H1 (cell line): Measurements from ENCODE around the gene FSTL4. TPM values are rescaled to one million over a fixed set of nuclear protein-coding genes. Genes with fewer than 3 reads are reported as not detected.

Experiments
- CTCF ChIA-PET: fragments of 300-600 bp; sonication (Branson Sonifier 250); formaldehyde crosslinking; loops from one replicate; lab custom pipeline; 2021; ENCODE audit not compliant: partially characterized antibody; lab: Charles Lee
- POLR2A ChIA-PET: fragments of 300-600 bp; sonication (Branson Sonifier 250); formaldehyde crosslinking; loops from one replicate; lab custom pipeline; 2021; ENCODE audit warnings: inconsistent platforms; ENCODE audit not compliant: partially characterized antibody; lab: Charles Lee
- DNase-seq, 2 experiments: peaks; one replicate each; pipeline versions ENCODE4 v3.0.0 to v3.0.0-alpha.2; 2010 to 2022; ENCODE audit warnings: low spot score in 2 of 2, low read depth in 1 of 2, mixed read lengths in 1 of 2
- FAIRE-seq: peaks from 2 replicates; lab custom pipeline; 2011; peaks lifted over from hg19 to GRCh38; lab: Jason Lieb, UNC
- H2AFZ ChIP-seq: 2 replicates; pipeline ENCODE4 v1.8.1; 2012; ENCODE audit warnings: low read length, inconsistent platforms
- H2AK5ac ChIP-seq: 2 replicates; pipeline ENCODE4 v1.6.1; 2013; ENCODE audit warnings: low read depth, low read length
- H2BK120ac ChIP-seq: replicated peaks from 2 replicates; pipeline ENCODE3; 2013; ENCODE audit warnings: low read depth, low read length, inconsistent platforms
- H2BK12ac ChIP-seq: 2 replicates; pipeline ENCODE4 v1.6.1; 2013; ENCODE audit warnings: low read depth, low read length
- H2BK15ac ChIP-seq: 2 replicates; pipeline ENCODE4 v1.6.1; 2013; ENCODE audit warnings: low read length
- H2BK20ac ChIP-seq: 2 replicates; pipeline ENCODE4 v1.6.1; 2013; ENCODE audit warnings: low read length
- H2BK5ac ChIP-seq: 2 replicates; pipeline ENCODE4 v1.6.1; 2013; ENCODE audit warnings: low read depth, low read length
- H3K14ac ChIP-seq: 2 replicates; pipeline ENCODE4 v1.6.1; 2013; ENCODE audit warnings: inconsistent platforms; ENCODE audit not compliant: insufficient read length
- H3K18ac ChIP-seq: 2 replicates; pipeline ENCODE4 v1.6.1; 2013; ENCODE audit warnings: low read length; ENCODE audit errors: extremely low read depth
- H3K23ac ChIP-seq: 2 replicates; pipeline ENCODE4 v1.6.1; 2013; ENCODE audit warnings: inconsistent platforms; ENCODE audit not compliant: insufficient read length
- H3K23me2 ChIP-seq: 2 replicates; pipeline ENCODE4 v1.6.1; 2013; ENCODE audit warnings: low read depth, low read length
- H3K27ac ChIP-seq: 2 replicates; pipeline ENCODE4 v1.6.1; 2011; ENCODE audit warnings: low read depth, low read length, inconsistent platforms
- H3K27me3 ChIP-seq, 4 experiments: replicated peaks in 1 of 4; 1 replicate in 1 of 4; 2 replicates in 3 of 4; pipeline versions ENCODE4 v1.6.1 to v1.8.1; 2011 to 2013; ENCODE audit warnings: low read length in 3 of 4, mild to moderate bottlenecking in 3 of 4, inconsistent platforms in 2 of 4, mixed read lengths in 2 of 4, moderate library complexity in 1 of 4; ENCODE audit not compliant: control insufficient read depth in 3 of 4, insufficient read depth in 3 of 4; ENCODE audit errors: extremely low read depth in 1 of 4
- H3K36me3 ChIP-seq, 4 experiments: 2 replicates each; pipeline versions ENCODE4 v1.6.1 to v1.8.1; 2011 to 2013; ENCODE audit warnings: mild to moderate bottlenecking in 4 of 4, low read length in 3 of 4, moderate library complexity in 2 of 4, control low read depth in 1 of 4, inconsistent platforms in 1 of 4; ENCODE audit not compliant: insufficient read depth in 4 of 4, control insufficient read depth in 2 of 4
- H3K4ac ChIP-seq: replicated peaks from 2 replicates; pipeline ENCODE3; 2013; ENCODE audit warnings: low read length, low read depth, mixed read lengths, inconsistent platforms; ENCODE audit not compliant: insufficient read length
- H3K4me1 ChIP-seq, 4 experiments: replicated peaks in 1 of 4; 1 replicate in 1 of 4; 2 replicates in 3 of 4; pipeline versions ENCODE4 v1.6.1 to v1.8.1; 2011 to 2013; ENCODE audit warnings: low read length in 3 of 4, inconsistent platforms in 2 of 4, mixed read lengths in 1 of 4; ENCODE audit not compliant: insufficient read depth in 4 of 4, control insufficient read depth in 3 of 4
- H3K4me2 ChIP-seq, 2 experiments: 2 replicates each; pipeline versions ENCODE4 v1.6.1 to v1.8.1; 2011 to 2013; ENCODE audit warnings: low read depth in 2 of 2, low read length in 2 of 2, control low read depth in 1 of 2, inconsistent platforms in 1 of 2, mild to moderate bottlenecking in 1 of 2; ENCODE audit not compliant: insufficient read depth in 1 of 2
- H3K4me3 ChIP-seq, 4 experiments: fragments of 200-600, 300-600 bp in 1 of 4; sonication (generic), shearing (Covaris generic), sonication (Bioruptor Twin) in 1 of 4; 2 replicates each; pipeline versions ENCODE4 v1.5.1 to v1.8.1; 2011 to 2016; ENCODE audit warnings: low read length in 4 of 4, low read depth in 3 of 4, control low read depth in 2 of 4, inconsistent platforms in 2 of 4, mild to moderate bottlenecking in 2 of 4, mixed read lengths in 1 of 4, moderate library complexity in 1 of 4; ENCODE audit not compliant: insufficient read depth in 2 of 4; ENCODE audit errors: extremely low read depth in 1 of 4
- H3K56ac ChIP-seq: replicated peaks from 2 replicates; pipeline ENCODE3; 2013; ENCODE audit warnings: low read depth, mild to moderate bottlenecking, mixed read lengths, low read length, inconsistent platforms; ENCODE audit not compliant: insufficient read length
- H3K79me1 ChIP-seq: 2 replicates; pipeline ENCODE4 v1.6.1; 2013; ENCODE audit warnings: low read depth, low read length, control low read depth
- H3K79me2 ChIP-seq, 2 experiments: 2 replicates each; pipeline versions ENCODE4 v1.6.1 to v1.8.1; 2012 to 2013; ENCODE audit warnings: low read length in 2 of 2, mild to moderate bottlenecking in 2 of 2, inconsistent platforms in 1 of 2; ENCODE audit not compliant: insufficient read depth in 2 of 2, control insufficient read depth in 1 of 2
- H3K9ac ChIP-seq, 4 experiments: replicated peaks in 1 of 4; 1 replicate in 1 of 4; 2 replicates in 3 of 4; pipeline versions ENCODE4 v1.6.1 to v1.8.1; 2011 to 2013; ENCODE audit warnings: low read depth in 3 of 4, low read length in 3 of 4, control low read depth in 2 of 4, mild to moderate bottlenecking in 2 of 4, moderate library complexity in 2 of 4, inconsistent platforms in 1 of 4; ENCODE audit errors: extremely low read depth in 1 of 4
- H3K9me3 ChIP-seq, 2 experiments: 2 replicates each; pipeline versions ENCODE4 v1.6.1 to v1.8.1; 2012 to 2013; ENCODE audit warnings: mild to moderate bottlenecking in 2 of 2, moderate library complexity in 2 of 2, control low read depth in 1 of 2, inconsistent platforms in 1 of 2, low read depth in 1 of 2, low read length in 1 of 2, mixed read lengths in 1 of 2; ENCODE audit not compliant: insufficient read depth in 2 of 2
- H4K20me1 ChIP-seq, 2 experiments: replicated peaks in 1 of 2; 2 replicates each; pipeline versions ENCODE3 to v1.8.1; 2011 to 2013; ENCODE audit warnings: inconsistent platforms in 2 of 2, low read length in 2 of 2, mild to moderate bottlenecking in 1 of 2; ENCODE audit not compliant: insufficient read depth in 2 of 2, control insufficient read depth in 1 of 2
- H4K5ac ChIP-seq: 2 replicates; pipeline ENCODE4 v1.6.1; 2013; ENCODE audit warnings: low read length, low read depth, mixed read lengths, inconsistent platforms; ENCODE audit not compliant: insufficient read length
- H4K8ac ChIP-seq: 2 replicates; pipeline ENCODE4 v1.8.0; 2013; ENCODE audit warnings: mild to moderate bottlenecking, moderate library complexity, low read length, inconsistent platforms; ENCODE audit not compliant: insufficient read depth; ENCODE audit errors: extremely low read depth
- H4K91ac ChIP-seq: replicated peaks from 2 replicates; pipeline ENCODE3; 2013; ENCODE audit warnings: low read length, mixed read lengths, inconsistent platforms; ENCODE audit not compliant: insufficient read length
- ATF3 ChIP-seq: IDR thresholded peaks from 2 replicates; pipeline ENCODE4 v1.6.1; 2011; ENCODE audit warnings: low read depth, mild to moderate bottlenecking, low read length; ENCODE audit not compliant: insufficient read depth
- BACH1 ChIP-seq: IDR thresholded peaks from 2 replicates; pipeline ENCODE4 v1.6.1; 2012; ENCODE audit warnings: low read length, improper control_type of control experiment
- BCL11A ChIP-seq, 2 experiments: IDR thresholded peaks; one replicate each; pipeline ENCODE4 v1.6.1; 2011; ENCODE audit warnings: low read depth in 2 of 2, low read length in 2 of 2, mild to moderate bottlenecking in 2 of 2
- EGR1 ChIP-seq: IDR thresholded peaks from 2 replicates; pipeline ENCODE4 v1.6.1; 2011; ENCODE audit warnings: low read depth, low read length, borderline replicate concordance
- EP300 ChIP-seq, 2 experiments: IDR thresholded peaks; 1 replicate in 1 of 2; 2 replicates in 1 of 2; pipeline ENCODE4 v1.6.1; 2011 to 2012; ENCODE audit warnings: low read depth in 2 of 2, low read length in 2 of 2, mild to moderate bottlenecking in 2 of 2, borderline replicate concordance in 1 of 2, inconsistent platforms in 1 of 2, moderate library complexity in 1 of 2
- GABPA ChIP-seq: IDR thresholded peaks from 2 replicates; pipeline ENCODE4 v1.6.1; 2011; ENCODE audit warnings: mild to moderate bottlenecking, low read length, moderate library complexity, borderline replicate concordance; ENCODE audit not compliant: insufficient read depth
- JUND ChIP-seq: IDR thresholded peaks from 2 replicates; pipeline ENCODE4 v1.6.1; 2011; ENCODE audit warnings: mild to moderate bottlenecking, improper control_type of control experiment, low read length
- RBBP5 ChIP-seq: IDR thresholded peaks from 2 replicates; pipeline ENCODE4 v1.7.1; 2012; ENCODE audit warnings: low read depth, mild to moderate bottlenecking, inconsistent platforms, low read length, moderate library complexity, borderline replicate concordance
- RNF2 ChIP-seq: fragments of 200-900, 300-1000 bp; sonication (generic); IDR thresholded peaks from 2 replicates; pipeline ENCODE4 v1.7.1; 2016; ENCODE audit warnings: borderline replicate concordance, low read depth, mild to moderate bottlenecking, antibody characterized with exemption, low read length; ENCODE audit not compliant: poor library complexity, severe bottlenecking; ENCODE audit errors: missing control alignments
- TAF7 ChIP-seq: optimal IDR thresholded peaks from 2 replicates; pipeline ENCODE3; 2011; ENCODE audit warnings: low read depth, mild to moderate bottlenecking, inconsistent platforms, low read length, moderate library complexity, borderline replicate concordance
- WGBS, 2 experiments: shearing (Covaris generic) in 1 of 2; methylation state at CpG; one replicate each; pipeline versions ENCODE4 v1.1.6 to v1.1.7; 2013 to 2015; ENCODE audit warnings: low lambda C conversion rate in 2 of 2, mixed read lengths in 2 of 2, inconsistent platforms in 1 of 2, low coverage in 1 of 2, missing lambda C conversion rate in 1 of 2; ENCODE audit not compliant: insufficient replicate concordance in 2 of 2, insufficient coverage in 1 of 2, insufficient read length in 1 of 2; ENCODE audit errors: extremely low coverage in 1 of 2, missing lambda C conversion rate in 1 of 2; 5-methylcytosine and 5-hydroxymethylcytosine counted together
- polyA plus RNA-seq, 7 experiments: library from polyadenylated mRNA; depleted of rRNA in 3 of 7; stranded (reverse) in 5 of 7; unstranded in 2 of 7; fragments of >200 nt in 5 of 7; fragments of 200-250 nt in 2 of 7; gene quantifications; 1 replicate in 5 of 7; 2 replicates in 1 of 7; 4 replicates in 1 of 7; pipeline versions ENCODE4 v1.2.1 to v1.2.3, GENCODE V29; 2011 to 2013; ENCODE audit warnings: missing spikeins in 2 of 7, mixed read lengths in 2 of 7
- total RNA-seq: library from RNA; stranded (reverse); fragmentation: NEBNext Ultra II Directional; extraction: Animal tissue kit (Norgen Biotek cat#: 25700); gene quantifications from 2 replicates; pipeline ENCODE4 v1.2.1, GENCODE V29; 2021
- TF ChIP-seq, protein P1 (sequence below): IDR thresholded peaks from 2 replicates; pipeline ENCODE4 v1.6.1; 2011; ENCODE audit warnings: low read length, improper control_type of control experiment

FSTL4 gene
- total and polyA plus RNA-seq, 2 of the 8 experiments (the other 6 are each of a cell fraction or from before 2014, with no cell fraction given), result 3.1 to 4.1 TPM

GRCh38 chr5:133295520-133295919 lies 316.8 kb downstream of the FSTL4 start:
- Histone ChIP-seq H3K23me2 (no peaks in the 10 kb centered on the region), H2BK15ac (no peak overlapping the region), H4K5ac (no peak overlapping the region), H2AK5ac (no peak overlapping the region), H2BK12ac (no peak overlapping the region), H2BK20ac (no peak overlapping the region), H3K56ac (no peak overlapping the region), H4K91ac (no peak overlapping the region), H4K20me1 (no peaks in the 10 kb centered on the region), H3K4me1 (peaks cover 0 to 7% (median 0%) of the 10 kb centered on the region in 4 experiments; a peak in 2 of 7 replicates), H3K9me3 (no peaks in the 10 kb centered on the region), H3K14ac (no peak overlapping the region), H3K4me2 (no peak overlapping the region), H3K18ac (no peak overlapping the region), H3K9ac (no peak overlapping the region)
- 96% methylated on average over 3 of the region's 3 CpGs; no CpG with 5 or more reads in 1 of the 2 experiments for WGBS, 2 experiments
- ChIA-PET POLR2A (no interaction called here), CTCF (interaction anchor here (0.9 to 1.5 kb wide), 3 partner anchors 8 to 184 kb away, joined by 3 to 7 read pairs (median 3); no protein-coding TSS in a partner anchor)
- TF ChIP-seq TAF7, result no peak
- TF ChIP-seq EGR1, result no peak
- TF ChIP-seq GABPA, result no peak
- no peak for TF ChIP-seq BCL11A (IDR thresholded peaks at IDR 0.05; ENCODE audit: low read depth in 2 of 2, low read length in 2 of 2)
- TF ChIP-seq RBBP5, result no peak
- no peak for TF ChIP-seq EP300 (IDR thresholded peaks at IDR 0.05; ENCODE audit: borderline replicate concordance in 1 of 2, low read depth in 2 of 2, low read length in 2 of 2)
- TF ChIP-seq, protein P1, sequence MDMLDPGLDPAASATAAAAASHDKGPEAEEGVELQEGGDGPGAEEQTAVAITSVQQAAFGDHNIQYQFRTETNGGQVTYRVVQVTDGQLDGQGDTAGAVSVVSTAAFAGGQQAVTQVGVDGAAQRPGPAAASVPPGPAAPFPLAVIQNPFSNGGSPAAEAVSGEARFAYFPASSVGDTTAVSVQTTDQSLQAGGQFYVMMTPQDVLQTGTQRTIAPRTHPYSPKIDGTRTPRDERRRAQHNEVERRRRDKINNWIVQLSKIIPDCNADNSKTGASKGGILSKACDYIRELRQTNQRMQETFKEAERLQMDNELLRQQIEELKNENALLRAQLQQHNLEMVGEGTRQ, result no peak
- TF ChIP-seq RNF2, result no peak
- TF ChIP-seq JUND, result no peak
- no peak for TF ChIP-seq ATF3
- TF ChIP-seq BACH1, result no peak
- TF ChIP-seq, all 59 proteins: peak for 0
- H3K23ac ChIP-seq, result no peak overlapping the region
- no peak overlapping the region for H3K4me3 ChIP-seq
- DNase-seq, result no peak
- no peak overlapping the region for H4K8ac ChIP-seq
- no peak overlapping the region for H2BK120ac ChIP-seq
- FAIRE-seq, result no peak
- no peaks in the 10 kb centered on the region for H3K79me2 ChIP-seq
- H3K27ac ChIP-seq, result no peak overlapping the region
- H2BK5ac ChIP-seq, result no peak overlapping the region
- H3K36me3 ChIP-seq, result no peaks in the 10 kb centered on the region
- no peaks in the 10 kb centered on the region for H3K79me1 ChIP-seq
- no peaks in the 10 kb centered on the region for H3K27me3 ChIP-seq
- no peak overlapping the region for H3K4ac ChIP-seq
- H2AFZ ChIP-seq, result no peak overlapping the region
